Measurements from ENCODE around the gene MYO3A. TPM values are rescaled to one million over a fixed set of nuclear protein-coding genes. Genes with fewer than 3 reads are reported as not detected.

Gene MYO3A
- total and polyA plus RNA-seq, 7 donors: 0.03 to 0.32 (median 0.04) TPM; not detected in 3

DNA sequence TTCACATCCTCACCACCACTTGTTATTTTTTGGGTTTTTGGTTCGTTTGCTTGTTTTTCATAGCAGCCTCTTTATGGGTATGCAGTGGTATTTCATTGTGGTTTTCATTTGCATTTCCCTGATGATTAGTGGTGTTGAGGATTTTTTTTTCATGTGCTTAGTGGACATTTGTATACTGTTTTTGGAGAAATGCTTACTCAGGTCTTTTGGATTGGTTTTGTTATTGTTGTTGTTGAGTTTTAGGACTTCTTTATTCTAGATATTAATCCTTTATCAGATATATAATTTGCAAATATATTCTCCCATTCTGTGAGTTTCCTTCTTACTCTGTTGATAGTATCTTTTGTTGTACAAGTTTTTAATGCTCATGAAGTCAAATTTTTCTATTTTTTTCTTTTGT, 325.3 kb downstream of the MYO3A start:
- no peaks in the 10 kb centered on the region for H3K27me3 ChIP-seq (ENCODE audit: insufficient read depth in 3 of 3, low read length in 2 of 3)
- WGBS, 3 donors: 38 to 55% (median 41%) methylated on average over 1 of the region's 1 CpG
- no peak overlapping the region for H3K4me3 ChIP-seq
- H3K4me1 ChIP-seq: no peaks in the 10 kb centered on the region
- H3K27ac ChIP-seq: no peak overlapping the region
- no peak for ATAC-seq
- H3K36me3 ChIP-seq (ENCODE audit: insufficient read depth in 1 of 2, low read depth in 1 of 2): no peaks in the 10 kb centered on the region
- DNase-seq: no peak
- TF ChIP-seq, protein P1, sequence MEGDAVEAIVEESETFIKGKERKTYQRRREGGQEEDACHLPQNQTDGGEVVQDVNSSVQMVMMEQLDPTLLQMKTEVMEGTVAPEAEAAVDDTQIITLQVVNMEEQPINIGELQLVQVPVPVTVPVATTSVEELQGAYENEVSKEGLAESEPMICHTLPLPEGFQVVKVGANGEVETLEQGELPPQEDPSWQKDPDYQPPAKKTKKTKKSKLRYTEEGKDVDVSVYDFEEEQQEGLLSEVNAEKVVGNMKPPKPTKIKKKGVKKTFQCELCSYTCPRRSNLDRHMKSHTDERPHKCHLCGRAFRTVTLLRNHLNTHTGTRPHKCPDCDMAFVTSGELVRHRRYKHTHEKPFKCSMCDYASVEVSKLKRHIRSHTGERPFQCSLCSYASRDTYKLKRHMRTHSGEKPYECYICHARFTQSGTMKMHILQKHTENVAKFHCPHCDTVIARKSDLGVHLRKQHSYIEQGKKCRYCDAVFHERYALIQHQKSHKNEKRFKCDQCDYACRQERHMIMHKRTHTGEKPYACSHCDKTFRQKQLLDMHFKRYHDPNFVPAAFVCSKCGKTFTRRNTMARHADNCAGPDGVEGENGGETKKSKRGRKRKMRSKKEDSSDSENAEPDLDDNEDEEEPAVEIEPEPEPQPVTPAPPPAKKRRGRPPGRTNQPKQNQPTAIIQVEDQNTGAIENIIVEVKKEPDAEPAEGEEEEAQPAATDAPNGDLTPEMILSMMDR (IDR thresholded peaks at IDR 0.05): no peak
- no peaks in the 10 kb centered on the region for H3K9me3 ChIP-seq
- intact Hi-C loops (cut with DNase I): no loop called here
